Mesendoderm (in vitro differentiated cells): ENCODE data around the gene SPDYE2B.
"Not testable (repeated sequence)": the region's sequence is repeated elsewhere in the genome, so short reads cannot be mapped to it uniquely, and the experiment has no call there.

Experiments used
- DNase-seq: peaks from one replicate; pipeline ENCODE4 v3.0.0; 2013
- H2AK5ac ChIP-seq: 2 replicates; pipeline ENCODE4 v1.6.1; 2013; ENCODE audit warnings: low read length, inconsistent platforms
- H2BK120ac ChIP-seq: 2 replicates; pipeline ENCODE4 v1.6.1; 2013; ENCODE audit warnings: low read depth, mild to moderate bottlenecking, low read length, moderate library complexity, mixed read lengths
- H2BK15ac ChIP-seq: replicated peaks from 2 replicates; pipeline ENCODE4 v1.6.1; 2013; ENCODE audit warnings: low read depth, mild to moderate bottlenecking, moderate library complexity
- H2BK5ac ChIP-seq: 2 replicates; pipeline ENCODE4 v1.6.1; 2013; ENCODE audit warnings: low read length, inconsistent platforms
- H3K18ac ChIP-seq: 2 replicates; pipeline ENCODE4 v1.6.1; 2013; ENCODE audit warnings: mild to moderate bottlenecking, low read length, mixed read lengths
- H3K23ac ChIP-seq: one replicate; pipeline ENCODE4 v1.6.1; 2013; ENCODE audit warnings: low read length
- H3K27ac ChIP-seq: 2 replicates; pipeline ENCODE4 v1.5.1; 2013; ENCODE audit warnings: low read depth, mild to moderate bottlenecking, inconsistent platforms, low read length, moderate library complexity
- H3K27me3 ChIP-seq: 2 replicates; pipeline ENCODE4 v1.6.1; 2013; ENCODE audit warnings: low read length, control low read depth, mild to moderate bottlenecking, inconsistent platforms; ENCODE audit not compliant: insufficient read depth, poor library complexity
- H3K36me3 ChIP-seq: 2 replicates; pipeline ENCODE4 v1.6.1; 2013; ENCODE audit warnings: low read length, inconsistent platforms; ENCODE audit not compliant: control insufficient read depth, insufficient read depth
- H3K4ac ChIP-seq: one replicate; pipeline ENCODE4 v1.6.1; 2013; ENCODE audit warnings: low read depth, mild to moderate bottlenecking, low read length, moderate library complexity
- H3K4me1 ChIP-seq: 2 replicates; pipeline ENCODE4 v1.6.1; 2013; ENCODE audit warnings: low read depth, low read length, inconsistent platforms; ENCODE audit not compliant: control insufficient read depth
- H3K4me2 ChIP-seq: 2 replicates; pipeline ENCODE4 v1.6.1; 2013; ENCODE audit warnings: low read length
- H3K4me3 ChIP-seq: 2 replicates; pipeline ENCODE4 v1.5.1; 2013; ENCODE audit warnings: mild to moderate bottlenecking, low read length
- H3K56ac ChIP-seq: one replicate; pipeline ENCODE4 v1.6.1; 2013; ENCODE audit warnings: low read length
- H3K79me1 ChIP-seq: 2 replicates; pipeline ENCODE4 v1.6.1; 2013; ENCODE audit warnings: low read length, inconsistent platforms
- H3K79me2 ChIP-seq: 2 replicates; pipeline ENCODE4 v1.6.1; 2013; ENCODE audit warnings: mild to moderate bottlenecking, low read length; ENCODE audit not compliant: control insufficient read depth, insufficient read depth
- H3K9ac ChIP-seq: 2 replicates; pipeline ENCODE4 v1.6.1; 2013; ENCODE audit warnings: low read length, inconsistent platforms
- H4K5ac ChIP-seq: one replicate; pipeline ENCODE4 v1.6.1; 2013; ENCODE audit warnings: low read length
- H4K8ac ChIP-seq: one replicate; pipeline ENCODE4 v1.6.1; 2013; ENCODE audit warnings: low read depth, mild to moderate bottlenecking, control low read depth, low read length, moderate library complexity
- WGBS: extraction: QIAGEN DNeasy Blood & Tissue Kit; methylation state at CpG from one replicate; pipeline ENCODE4 v1.1.7; 2013; ENCODE audit warnings: low lambda C conversion rate, missing lambda C conversion rate; ENCODE audit not compliant: insufficient coverage; ENCODE audit errors: extremely low coverage; 5-methylcytosine and 5-hydroxymethylcytosine counted together

The SPDYE2B gene

GRCh38 chr7:102647813-102648212 is 2.3 kb upstream of the SPDYE2B start:
- H3K9ac ChIP-seq, H3K4ac ChIP-seq, H3K36me3 ChIP-seq, H3K23ac ChIP-seq, H3K18ac ChIP-seq, H2BK120ac ChIP-seq, H4K5ac ChIP-seq, H3K27me3 ChIP-seq, H3K56ac ChIP-seq, H2AK5ac ChIP-seq, H3K79me1 ChIP-seq, DNase-seq, H3K27ac ChIP-seq, H3K4me3 ChIP-seq, H4K8ac ChIP-seq, H2BK15ac ChIP-seq, H3K4me2 ChIP-seq, H2BK5ac ChIP-seq, H3K4me1 ChIP-seq, H3K79me2 ChIP-seq: not testable (repeated sequence)
- no CpG with 5 or more reads among the region's 7 CpGs for WGBS

- H3K4ac ChIP-seq, H3K36me3 ChIP-seq, H3K23ac ChIP-seq, H3K4me2 ChIP-seq, H4K5ac ChIP-seq, H3K27ac ChIP-seq, H2BK120ac ChIP-seq, H3K18ac ChIP-seq, H2BK15ac ChIP-seq, H3K79me2 ChIP-seq, H2AK5ac ChIP-seq, H3K4me1 ChIP-seq, DNase-seq, H2BK5ac ChIP-seq, H3K4me3 ChIP-seq, H3K9ac ChIP-seq, H4K8ac ChIP-seq, H3K27me3 ChIP-seq, H3K56ac ChIP-seq, H3K79me1 ChIP-seq: not testable (repeated sequence)
- no CpG with 5 or more reads among the region's 11 CpGs for WGBS
These were observed 14.6 kb downstream of the SPDYE2B start for GRCh38 chr7:102664765-102665164.

- WGBS, result no CpG with 5 or more reads among the region's 16 CpGs
- H2BK120ac ChIP-seq, result not testable (repeated sequence)
These were observed 16.7 kb downstream of the SPDYE2B start for GRCh38 chr7:102666850-102667249.

GRCh38 chr7:102667523-102667922 is 17.4 kb downstream of the SPDYE2B start:
- H3K79me2 ChIP-seq, DNase-seq, H3K4ac ChIP-seq, H2BK120ac ChIP-seq, H3K23ac ChIP-seq, H3K79me1 ChIP-seq, H4K5ac ChIP-seq, H2AK5ac ChIP-seq, H3K18ac ChIP-seq, H3K4me3 ChIP-seq, H3K36me3 ChIP-seq, H3K4me2 ChIP-seq, H3K56ac ChIP-seq, H2BK5ac ChIP-seq, H2BK15ac ChIP-seq, H3K9ac ChIP-seq, H4K8ac ChIP-seq, H3K27ac ChIP-seq, H3K4me1 ChIP-seq, H3K27me3 ChIP-seq: not testable (repeated sequence)
- WGBS, result no CpG with 5 or more reads among the region's 14 CpGs

More at GRCh38 chr7:102666850-102667249, 16.7 kb downstream of the SPDYE2B start:
- H2AK5ac ChIP-seq, H3K18ac ChIP-seq, H3K4me2 ChIP-seq, H3K79me1 ChIP-seq, H2BK5ac ChIP-seq, H3K4me3 ChIP-seq, H3K79me2 ChIP-seq, H4K8ac ChIP-seq, H3K23ac ChIP-seq, H3K27me3 ChIP-seq, H3K56ac ChIP-seq, H3K4me1 ChIP-seq, H3K36me3 ChIP-seq, H2BK15ac ChIP-seq, H3K4ac ChIP-seq, H4K5ac ChIP-seq, H3K27ac ChIP-seq, H3K9ac ChIP-seq, DNase-seq: not testable (repeated sequence)

- not testable (repeated sequence) for DNase-seq
- no CpG with 5 or more reads among the region's 63 CpGs for WGBS
These were observed 21.2 kb downstream of the SPDYE2B start, which contains the start of gene POLR2J2 for GRCh38 chr7:102671166-102671955. Gene POLR2J2 (minus strand): TSS chr7:102671663. CDS start chr7:102671601, 62 bp downstream.

GRCh38 chr7:102671956-102672307 is 21.8 kb downstream of the SPDYE2B start:
- H3K79me2 ChIP-seq, H2BK5ac ChIP-seq, H3K79me1 ChIP-seq, H3K27me3 ChIP-seq, H2AK5ac ChIP-seq, H3K23ac ChIP-seq, H4K5ac ChIP-seq, H3K4me1 ChIP-seq, DNase-seq, H3K27ac ChIP-seq, H3K4me3 ChIP-seq, H3K56ac ChIP-seq, H3K4me2 ChIP-seq, H4K8ac ChIP-seq, H2BK120ac ChIP-seq, H3K36me3 ChIP-seq, H2BK15ac ChIP-seq, H3K18ac ChIP-seq, H3K9ac ChIP-seq, H3K4ac ChIP-seq: not testable (repeated sequence)
- WGBS, result no CpG with 5 or more reads among the region's 9 CpGs

More at GRCh38 chr7:102671166-102671955, 21.2 kb downstream of the SPDYE2B start, which contains the start of gene POLR2J2:
- H3K79me1 ChIP-seq, H3K4me3 ChIP-seq, H2BK120ac ChIP-seq, H3K56ac ChIP-seq, H3K27ac ChIP-seq, H3K4ac ChIP-seq, H2BK5ac ChIP-seq, H4K8ac ChIP-seq, H4K5ac ChIP-seq, H3K4me2 ChIP-seq, H3K9ac ChIP-seq, H3K27me3 ChIP-seq, H3K36me3 ChIP-seq, H3K23ac ChIP-seq, H3K4me1 ChIP-seq, H3K18ac ChIP-seq, H2AK5ac ChIP-seq, H3K79me2 ChIP-seq, H2BK15ac ChIP-seq: not testable (repeated sequence)
